GM10847 (cell line): ENCODE data around the gene PSD2.

Source experiments
- POLR2A ChIP-seq: IDR thresholded peaks from 2 replicates; pipeline ENCODE4 v1.6.1; 2011; ENCODE audit not compliant: insufficient read length; ENCODE audit errors: extremely low read depth

Gene PSD2

DNA sequence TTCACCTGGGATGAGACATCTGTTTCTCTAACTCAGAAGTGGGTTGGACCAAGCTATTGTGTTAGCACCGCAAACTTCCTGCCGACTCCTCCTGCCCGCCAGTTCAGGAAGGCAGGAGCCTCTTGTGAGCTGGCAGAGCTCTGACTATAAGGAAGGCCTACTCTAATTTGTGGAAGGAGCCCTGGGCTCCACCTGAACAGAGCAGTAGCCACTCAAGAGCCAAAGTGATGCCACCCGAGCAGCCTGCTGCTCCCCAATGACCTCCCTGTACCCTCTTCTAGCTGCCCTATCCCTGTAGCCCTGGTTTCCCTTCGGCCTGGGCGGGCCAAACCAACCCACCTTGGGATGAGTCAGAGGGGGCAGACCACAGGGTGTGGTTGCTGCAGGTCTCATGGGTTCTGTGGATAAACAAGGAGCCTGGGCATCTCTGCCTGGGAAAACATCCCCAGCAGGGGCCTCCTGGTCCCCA, 81.6 kb downstream of the PSD2 start:
- no peak for TF ChIP-seq POLR2A

DNA sequence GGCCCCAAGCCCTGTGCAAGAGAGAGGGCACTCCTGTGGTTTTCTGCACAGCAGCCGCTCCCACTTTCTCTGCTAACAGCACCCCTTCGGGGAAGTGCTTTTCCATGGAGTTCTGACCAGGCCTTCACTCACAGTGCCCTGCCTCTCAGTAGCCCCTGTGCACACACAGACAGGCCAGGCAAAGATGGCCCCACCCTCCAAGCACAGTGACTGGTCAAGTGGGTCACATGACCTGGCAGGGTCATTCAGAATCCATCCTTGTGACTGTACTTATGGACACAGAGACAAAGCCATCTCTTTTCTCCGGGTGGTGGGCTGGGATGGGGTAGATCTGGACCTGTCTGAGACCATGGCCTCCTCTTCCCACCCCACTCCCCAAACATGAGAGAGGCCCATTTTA, 82.5 kb downstream of the PSD2 start:
- TF ChIP-seq POLR2A, result no peak

DNA sequence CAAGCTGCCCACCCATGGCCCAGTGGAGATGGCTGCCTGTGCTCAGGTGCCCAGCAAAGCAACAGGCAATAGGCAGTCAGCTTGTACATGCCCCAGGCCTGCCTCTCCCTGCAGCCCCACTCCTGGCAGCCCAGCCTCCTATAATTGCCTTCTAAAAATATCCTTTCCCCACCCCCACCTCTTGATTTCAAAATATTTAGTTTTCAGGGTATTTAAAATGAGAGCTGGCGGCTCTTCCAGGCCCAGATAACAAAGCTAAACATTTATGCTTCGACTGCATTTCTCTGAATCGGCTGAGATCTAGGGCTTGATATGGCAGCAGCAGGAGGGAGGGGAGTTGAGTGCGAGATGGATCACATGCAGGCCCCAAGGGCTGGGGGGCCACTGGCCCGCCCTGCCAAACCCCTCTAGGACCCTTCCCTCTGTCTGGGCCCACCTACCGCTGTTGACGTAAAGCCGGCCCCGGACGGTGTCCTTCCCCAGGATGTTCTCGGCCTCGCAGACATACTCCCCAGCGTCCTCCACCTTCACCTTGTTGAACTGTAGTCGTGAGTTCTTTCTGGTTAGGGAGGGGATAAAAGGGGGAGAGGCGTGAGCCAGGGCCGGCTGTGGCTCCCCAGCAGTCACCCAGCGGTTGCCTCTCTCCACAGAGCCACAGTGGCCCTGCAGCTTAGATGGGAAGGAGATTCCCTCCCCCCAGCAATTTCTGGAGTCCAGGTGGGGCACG, 85.0 kb downstream of the PSD2 start:
- TF ChIP-seq POLR2A, result no peak

DNA sequence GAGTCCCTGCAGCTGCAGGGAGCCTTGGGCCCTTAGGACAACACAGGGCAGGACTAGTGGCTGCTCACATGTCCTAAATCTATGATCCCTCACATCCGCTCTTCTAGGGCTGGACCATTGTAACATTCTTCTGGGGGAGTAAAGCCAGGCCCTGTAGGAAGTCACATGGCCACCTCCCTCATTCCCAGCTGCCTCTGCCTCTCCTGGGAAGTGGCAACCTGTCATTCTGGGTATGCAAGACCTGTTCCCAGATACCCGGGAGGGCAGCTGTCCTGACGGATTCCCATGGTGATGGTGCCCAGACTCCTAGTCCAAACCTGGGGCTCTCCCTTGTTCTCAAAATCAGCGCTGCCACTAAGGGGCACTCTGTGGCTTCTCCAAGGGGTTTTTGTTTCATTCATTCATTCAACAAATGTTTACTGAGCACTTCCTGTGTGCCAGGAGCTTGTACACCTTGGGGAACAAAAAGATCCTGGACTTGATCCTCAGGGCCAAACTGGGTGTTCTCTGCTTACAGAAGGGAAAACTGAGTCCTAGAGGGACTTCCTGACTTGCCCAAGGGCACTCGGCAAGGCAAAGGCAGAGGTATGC, 85.6 kb downstream of the PSD2 start:
- no peak for TF ChIP-seq POLR2A

DNA sequence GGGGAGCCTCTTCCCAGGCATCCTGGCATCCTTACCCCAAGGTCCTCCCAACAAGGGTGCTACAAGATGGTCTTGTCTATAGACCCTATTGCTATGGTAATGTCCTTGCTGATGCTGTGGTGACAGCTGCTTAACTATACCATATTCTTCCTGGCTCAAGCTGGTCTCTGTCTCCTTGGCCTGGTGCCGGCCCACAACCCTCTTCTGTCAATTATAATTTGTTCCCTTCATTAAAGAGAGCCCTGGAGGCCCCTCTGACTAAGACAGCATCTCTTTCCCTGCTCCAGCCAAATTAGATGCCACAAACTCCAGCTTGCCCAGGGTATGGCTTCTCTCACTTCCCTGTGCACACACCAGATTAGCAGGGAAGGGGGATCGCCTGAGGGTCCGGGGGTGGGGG, 86.7 kb downstream of the PSD2 start:
- TF ChIP-seq POLR2A, result no peak

DNA sequence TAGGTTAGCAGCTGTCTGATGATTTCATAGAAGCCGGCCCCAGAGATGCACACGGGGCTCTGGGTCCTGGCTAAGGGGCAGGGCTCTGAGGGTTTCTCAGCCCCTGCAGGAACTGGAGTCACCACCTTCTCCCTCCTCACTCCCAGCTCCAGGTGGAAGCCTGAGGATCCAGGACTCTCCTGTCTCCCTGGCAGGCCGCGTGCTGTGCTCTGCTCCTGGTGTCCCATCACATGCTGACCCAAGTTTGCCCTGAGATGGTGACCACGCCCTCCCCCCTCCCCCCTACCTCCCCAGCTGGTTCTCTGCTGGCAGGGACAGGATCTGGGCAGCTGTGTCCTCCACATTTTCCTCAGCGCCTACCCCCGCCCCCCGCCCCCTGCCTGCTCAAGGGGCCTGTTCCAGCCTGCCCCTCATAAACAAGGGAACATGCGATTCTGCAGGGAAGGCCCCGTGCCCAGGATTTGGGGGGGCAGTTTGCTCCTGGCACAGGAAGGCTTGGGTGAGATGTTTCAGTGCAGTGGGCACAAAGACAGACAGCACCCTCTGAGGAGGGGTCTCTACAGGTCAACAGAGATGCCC, 87.4 kb downstream of the PSD2 start:
- no peak for TF ChIP-seq POLR2A

DNA sequence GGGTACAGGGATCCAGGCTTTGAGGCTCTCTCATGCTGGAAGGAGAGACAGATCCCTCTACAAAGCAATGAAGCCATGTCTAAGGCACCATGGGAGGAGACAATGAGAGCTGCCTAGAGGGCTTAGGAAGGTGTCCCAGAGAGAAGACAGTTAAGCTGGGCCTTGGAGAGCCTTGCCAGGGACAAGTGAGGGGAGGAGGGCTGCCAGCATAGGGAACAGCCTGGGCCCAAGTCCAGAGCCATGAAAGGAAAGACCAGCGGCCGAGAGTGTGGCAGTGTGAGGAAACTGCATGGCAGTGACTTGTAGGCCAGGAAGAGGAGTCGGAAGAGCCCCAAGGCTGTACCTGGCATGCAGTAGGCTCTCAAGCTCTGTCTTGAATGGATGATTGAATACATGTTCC, 88.5 kb downstream of the PSD2 start:
- TF ChIP-seq POLR2A, result no peak

DNA sequence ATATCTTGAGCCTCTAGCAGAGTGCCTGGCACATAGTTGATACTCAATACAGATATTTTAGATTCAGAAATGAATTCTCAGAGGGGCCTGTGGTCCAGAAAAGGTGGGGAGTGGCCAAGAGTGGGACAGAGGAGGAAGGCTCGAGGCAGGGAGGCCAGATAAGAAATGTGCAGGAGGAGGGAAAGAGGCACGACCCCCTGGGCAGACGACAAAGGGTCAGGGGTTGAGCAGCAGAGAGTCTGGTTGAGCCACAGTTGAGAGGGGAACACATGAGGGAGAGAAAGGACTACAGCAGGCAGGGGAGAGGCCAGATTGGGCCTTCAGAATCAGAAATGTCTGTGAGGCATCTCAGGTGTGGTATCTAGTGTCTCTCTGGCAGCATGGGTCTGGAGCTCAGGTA, 89.1 kb downstream of the PSD2 start:
- no peak for TF ChIP-seq POLR2A

DNA sequence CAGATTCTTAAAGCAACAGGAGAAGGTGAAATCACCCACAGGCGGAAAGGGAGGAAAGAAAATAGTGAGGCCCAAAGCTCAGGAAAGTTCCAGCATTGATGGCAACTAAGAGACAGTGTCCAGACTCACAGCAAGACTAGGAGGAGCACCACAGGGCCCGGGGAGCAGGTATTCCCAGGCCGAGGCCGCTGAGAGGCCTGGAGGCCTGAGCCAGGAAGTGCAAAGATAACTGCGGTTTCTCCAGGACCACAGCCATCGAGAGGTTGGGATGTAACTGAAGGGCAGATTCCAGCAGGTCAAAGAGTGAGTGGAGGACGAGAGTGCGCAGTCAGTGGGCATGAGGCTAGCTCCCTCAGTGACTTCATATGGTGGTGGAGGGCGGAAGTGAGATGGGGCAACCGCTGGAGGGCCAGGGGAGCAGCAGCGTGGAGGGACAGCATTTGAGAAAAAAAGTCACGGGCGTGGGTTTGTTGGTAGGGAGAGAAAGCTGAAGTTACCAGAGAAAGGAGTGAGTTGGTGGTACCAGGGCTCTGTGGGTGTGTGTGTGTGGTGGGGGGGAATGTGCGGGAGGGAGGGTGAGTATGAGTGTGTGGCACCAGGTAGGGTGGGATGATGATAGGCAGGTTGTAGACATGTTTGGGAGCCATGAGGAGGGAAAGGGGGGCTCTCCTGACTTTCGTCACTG, 89.7 kb downstream of the PSD2 start:
- TF ChIP-seq POLR2A, result no peak

DNA sequence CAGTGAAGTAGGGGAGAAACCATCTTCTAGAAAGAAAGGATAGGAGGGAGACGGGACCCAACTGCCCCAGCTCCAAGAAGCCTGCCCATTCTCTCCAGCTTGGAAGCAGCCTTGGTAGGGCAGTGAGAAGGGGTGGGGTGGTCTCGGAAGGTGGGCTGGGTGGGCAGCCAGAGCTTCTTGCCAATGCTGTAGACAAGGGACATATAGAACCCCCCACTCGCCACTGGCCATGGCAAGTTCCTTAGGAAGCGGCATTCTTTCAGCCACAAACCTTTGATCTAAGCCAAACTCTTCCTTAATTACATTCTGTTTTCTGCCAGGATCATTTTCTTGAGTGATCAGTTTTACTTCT, 90.2 kb downstream of the PSD2 start:
- TF ChIP-seq POLR2A, result no peak

DNA sequence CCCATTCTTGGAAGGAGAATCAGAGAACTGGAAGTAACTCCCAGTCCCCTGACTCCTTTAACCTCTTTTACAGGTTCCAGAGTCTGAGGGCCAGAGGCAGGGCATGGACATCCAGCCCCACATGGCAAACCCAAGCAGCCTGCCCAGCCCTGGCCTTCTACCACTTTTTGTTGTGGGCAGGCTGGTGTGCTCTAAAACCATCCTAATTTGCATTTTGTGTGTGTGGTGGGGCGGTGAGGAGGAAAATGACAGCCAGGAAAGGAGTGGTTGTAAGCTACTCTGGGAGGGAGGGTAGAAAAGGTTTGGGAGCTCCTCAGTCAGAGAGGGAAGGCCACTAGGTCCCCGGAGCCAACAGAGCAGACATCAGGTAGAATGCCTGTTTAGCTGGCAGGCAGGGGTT, 90.6 kb downstream of the PSD2 start:
- no peak for TF ChIP-seq POLR2A

DNA sequence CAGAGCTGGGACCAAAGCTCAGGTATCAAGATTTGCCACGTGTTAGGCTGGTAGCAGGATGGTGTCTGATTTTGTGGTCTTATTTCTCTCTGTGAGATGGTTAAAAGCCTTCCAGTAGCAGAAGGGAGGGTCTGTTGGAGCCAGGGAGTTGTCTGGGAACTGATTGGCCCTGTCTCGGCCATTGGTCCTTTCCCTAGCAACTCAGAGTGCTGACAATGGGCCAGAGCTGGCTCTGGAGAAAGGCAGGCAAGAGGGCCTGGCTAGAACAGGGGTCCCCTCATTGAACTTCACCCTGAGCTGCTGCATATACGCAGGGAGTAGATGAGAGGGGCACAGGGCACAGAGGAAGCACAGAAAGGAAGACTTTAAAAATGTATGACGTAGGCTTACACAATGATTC, 92.8 kb downstream of the PSD2 start:
- TF ChIP-seq POLR2A, result no peak

DNA sequence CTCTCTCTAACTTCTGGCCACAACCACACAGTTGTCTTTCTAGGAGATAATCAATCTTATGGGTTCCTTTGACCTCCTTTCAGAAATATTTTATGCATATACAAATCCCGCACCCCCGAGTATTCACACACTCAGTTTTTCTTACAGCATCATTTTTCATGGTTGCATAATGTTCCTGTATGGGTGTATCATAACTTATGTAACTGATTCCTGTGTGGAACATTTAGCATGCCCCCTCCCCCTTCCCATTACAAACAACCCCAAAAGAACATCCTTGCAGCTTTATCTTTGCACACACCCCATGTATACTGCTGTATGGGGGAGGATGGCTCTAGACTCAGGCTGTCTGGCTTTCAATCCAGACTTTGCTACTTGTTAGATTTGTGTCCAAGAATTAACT, 93.8 kb downstream of the PSD2 start:
- TF ChIP-seq POLR2A, result no peak

DNA sequence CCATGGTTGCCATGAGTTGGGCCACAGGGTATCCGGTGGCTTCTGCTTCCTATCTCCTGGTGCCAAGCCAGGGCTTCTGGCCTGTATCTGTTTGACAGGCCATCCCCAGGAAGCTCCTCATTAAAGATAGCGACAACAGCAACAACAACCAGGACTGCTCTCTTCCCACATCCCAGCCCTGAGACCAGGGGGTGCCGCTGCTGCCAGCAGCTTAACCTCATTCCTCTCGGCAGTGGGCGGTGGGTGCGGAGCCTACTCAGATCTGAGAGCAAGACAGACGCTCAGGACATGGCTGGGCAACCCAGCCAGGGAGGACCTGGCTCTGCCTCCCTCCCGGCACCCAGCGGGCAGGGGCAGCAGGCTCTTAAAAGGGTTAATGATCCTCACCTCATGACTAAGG, 98.3 kb downstream of the PSD2 start:
- TF ChIP-seq POLR2A, result no peak
